Hematopoietic multipotent progenitor cell treated with erythropoietin and hydrocortisone succinate and interleukin-3 and kit ligand, for 6 days (in vitro differentiated cells): ENCODE data around the gene LHX3.

Experiments
- DNase-seq: peaks from one replicate; pipeline ENCODE4 v3.0.0-alpha.2; 2015

LHX3 gene

GRCh38 chr9:136191960-136192286, 13.0 kb downstream of the LHX3 start:
- no peak for DNase-seq

GRCh38 chr9:136191099-136191959, 13.6 kb downstream of the LHX3 start:
- peak; percentile 43 for DNase-seq

- DNase-seq, result no peak
These were observed 14.3 kb downstream of the LHX3 start for GRCh38 chr9:136190656-136191055.

- peak; percentile 85 for DNase-seq
These were observed 14.7 kb downstream of the LHX3 start for GRCh38 chr9:136190237-136190601.

GRCh38 chr9:136189394-136190236, 15.3 kb downstream of the LHX3 start:
- DNase-seq, result peak; percentile 83

- DNase-seq, result peak; percentile 73
These were observed 17.0 kb downstream of the LHX3 start for GRCh38 chr9:136187683-136188586.

GRCh38 chr9:136187197-136187596, 17.7 kb downstream of the LHX3 start:
- no peak for DNase-seq

- no peak for DNase-seq
These were observed 18.5 kb downstream of the LHX3 start for GRCh38 chr9:136186386-136186785.

GRCh38 chr9:136185596-136186366, 19.1 kb downstream of the LHX3 start:
- DNase-seq, result no peak

- no peak for DNase-seq
These were observed 19.9 kb downstream of the LHX3 start for GRCh38 chr9:136185066-136185465.

GRCh38 chr9:136182850-136183422, 22.0 kb downstream of the LHX3 start:
- DNase-seq, result no peak

- DNase-seq, result no peak
These were observed 22.5 kb downstream of the LHX3 start for GRCh38 chr9:136182420-136182787.

- DNase-seq, result no peak
These were observed 23.0 kb downstream of the LHX3 start for GRCh38 chr9:136181784-136182419.

- DNase-seq, result no peak
These were observed 24.3 kb downstream of the LHX3 start for GRCh38 chr9:136180586-136180985.

- no peak for DNase-seq
These were observed 25.2 kb downstream of the LHX3 start for GRCh38 chr9:136179761-136180160.

GRCh38 chr9:136179101-136179616, 25.8 kb downstream of the LHX3 start:
- no peak for DNase-seq

GRCh38 chr9:136178773-136179075, 26.2 kb downstream of the LHX3 start:
- DNase-seq, result no peak

- no peak for DNase-seq
These were observed 26.7 kb downstream of the LHX3 start for GRCh38 chr9:136178061-136178772.

- DNase-seq, result no peak
These were observed 27.7 kb downstream of the LHX3 start for GRCh38 chr9:136177224-136177623.

GRCh38 chr9:136175616-136176197, 29.2 kb downstream of the LHX3 start:
- no peak for DNase-seq
